ENCODE measurements around the gene LDHAL6B. TPM values are rescaled to one million over a fixed set of nuclear protein-coding genes. Genes with fewer than 3 reads are reported as not detected.

Gene LDHAL6B
- total RNA-seq, 1 donor from 2014 or later = not detected

DNA sequence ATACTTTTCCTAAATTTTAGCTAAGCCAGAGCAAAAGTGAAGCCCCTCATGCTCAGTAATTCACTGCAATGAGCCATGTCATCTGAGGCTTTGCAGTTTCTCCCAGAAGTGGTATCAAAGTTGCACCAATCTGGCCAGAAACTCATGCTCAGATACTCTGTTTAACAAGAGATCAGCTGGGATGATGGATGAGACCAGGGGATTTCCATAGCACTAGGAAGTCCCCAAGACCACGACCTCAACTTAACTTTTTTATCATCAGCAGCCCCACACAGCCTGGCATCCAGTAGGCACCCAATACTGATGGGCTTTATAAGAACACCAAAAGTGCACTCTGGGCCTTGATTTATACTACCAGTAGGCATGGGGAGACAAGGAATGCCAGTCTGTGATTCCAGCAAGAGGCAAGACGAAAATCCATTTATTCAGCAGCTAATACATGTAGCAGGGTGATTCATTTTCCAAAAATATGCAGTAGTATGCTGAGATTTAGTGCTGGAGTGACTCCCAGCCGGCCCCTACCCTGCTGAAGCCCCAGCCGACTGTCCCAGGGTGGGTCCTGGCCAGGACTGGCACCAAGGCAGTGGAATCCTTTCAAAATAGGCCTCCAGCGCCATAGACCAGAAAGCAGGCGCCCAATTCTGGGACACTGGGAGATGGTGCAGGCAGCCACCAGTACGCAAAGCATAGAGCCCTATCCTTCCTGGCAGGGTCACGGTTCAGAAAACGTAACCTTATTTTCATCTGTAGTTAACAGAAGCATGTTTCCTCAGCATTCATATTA is 612 bp upstream of the LDHAL6B start:
- Mint-ChIP-seq H3K27ac (ENCODE audit: unreplicated experiment) (no peak overlapping the region), H3K27me3 (ENCODE audit: low read depth) (no peaks in the 10 kb centered on the region), H3K4me3 (ENCODE audit: unreplicated experiment) (no peak overlapping the region), H3K9me3 (ENCODE audit: low read depth) (no peaks in the 10 kb centered on the region), H3K4me1 (ENCODE audit: low read depth) (no peaks in the 10 kb centered on the region), H3K36me3 (ENCODE audit: low read depth) (peaks cover 47% of the 10 kb centered on the region)
- no peak for TF ChIP-seq CTCF (IDR thresholded peaks at IDR 0.05)
- no peak for DNase-seq (ENCODE audit: low spot score)

- Mint-ChIP-seq H3K36me3 (ENCODE audit: low read depth) (peaks cover 59% of the 10 kb centered on the region), H3K4me3 (ENCODE audit: unreplicated experiment) (no peak overlapping the region), H3K9me3 (ENCODE audit: low read depth) (no peaks in the 10 kb centered on the region), H3K27ac (ENCODE audit: unreplicated experiment) (no peak overlapping the region), H3K27me3 (ENCODE audit: low read depth) (no peaks in the 10 kb centered on the region), H3K4me1 (ENCODE audit: low read depth) (no peaks in the 10 kb centered on the region)
- DNase-seq (ENCODE audit: low spot score) = no peak
- TF ChIP-seq CTCF (IDR thresholded peaks at IDR 0.05) = no peak
Measured at GRCh38 chr15:59208613-59209249, 2.1 kb downstream of the LDHAL6B start.

- no peak overlapping the region for H3K27ac Mint-ChIP-seq (ENCODE audit: unreplicated experiment)
- no peaks in the 10 kb centered on the region for H3K4me1 Mint-ChIP-seq (ENCODE audit: low read depth)
Measured at GRCh38 chr15:59210186-59210585, 3.5 kb downstream of the LDHAL6B start.

GRCh38 chr15:59216911-59217310 is 10.3 kb downstream of the LDHAL6B start:
- DNase-seq (ENCODE audit: low spot score) = no peak
- no peak overlapping the region for H3K4me3 Mint-ChIP-seq (ENCODE audit: unreplicated experiment)
- peaks cover 8% of the 10 kb centered on the region for H3K4me1 Mint-ChIP-seq (ENCODE audit: low read depth)
- peaks cover 53% of the 10 kb centered on the region for H3K36me3 Mint-ChIP-seq (ENCODE audit: low read depth)
- H3K27me3 Mint-ChIP-seq (ENCODE audit: low read depth) = no peaks in the 10 kb centered on the region
- TF ChIP-seq CTCF (IDR thresholded peaks at IDR 0.05) = no peak
- no peaks in the 10 kb centered on the region for H3K9me3 Mint-ChIP-seq (ENCODE audit: low read depth)
- H3K27ac Mint-ChIP-seq (ENCODE audit: unreplicated experiment) = no peak overlapping the region

More at GRCh38 chr15:59210186-59210585, 3.5 kb downstream of the LDHAL6B start:
- Mint-ChIP-seq H3K36me3 (ENCODE audit: low read depth) (peaks cover 57% of the 10 kb centered on the region), H3K9me3 (ENCODE audit: low read depth) (no peaks in the 10 kb centered on the region), H3K27me3 (ENCODE audit: low read depth) (no peaks in the 10 kb centered on the region), H3K4me3 (ENCODE audit: unreplicated experiment) (no peak overlapping the region)
- TF ChIP-seq CTCF (IDR thresholded peaks at IDR 0.05) = no peak
- DNase-seq (ENCODE audit: low spot score) = no peak

DNA sequence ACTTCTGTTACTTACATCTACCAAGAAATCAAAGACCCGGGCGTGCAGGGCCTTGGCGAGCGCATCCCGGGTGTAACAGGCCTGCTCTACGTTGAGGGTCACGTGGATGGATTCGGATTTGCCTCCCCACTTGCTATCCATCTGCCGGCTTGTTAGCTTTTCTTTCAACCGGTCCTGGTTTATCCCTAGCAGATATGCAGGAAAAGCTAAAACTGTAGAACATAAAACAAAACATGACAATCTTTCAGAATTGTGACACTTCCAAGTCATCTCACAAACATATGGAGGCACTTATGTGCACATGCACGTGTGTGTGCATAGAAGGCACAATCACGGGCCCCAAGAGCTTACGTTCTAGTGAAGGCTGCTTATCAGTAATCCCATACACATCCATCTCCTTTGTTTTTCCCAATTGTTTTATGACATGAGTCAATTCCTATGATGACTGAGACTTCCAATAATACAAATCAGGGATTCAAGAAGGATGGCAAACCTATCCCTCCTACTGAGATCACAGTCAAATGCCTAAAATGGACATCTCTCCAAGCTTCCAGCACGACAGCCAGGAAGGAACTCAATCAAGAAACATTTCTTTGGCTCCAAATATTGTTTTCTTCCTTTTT is 11.3 kb downstream of the LDHAL6B start:
- Mint-ChIP-seq H3K27me3 (ENCODE audit: low read depth) (no peaks in the 10 kb centered on the region), H3K4me3 (ENCODE audit: unreplicated experiment) (no peak overlapping the region), H3K36me3 (ENCODE audit: low read depth) (peaks cover 50% of the 10 kb centered on the region), H3K27ac (ENCODE audit: unreplicated experiment) (no peak overlapping the region), H3K9me3 (ENCODE audit: low read depth) (no peaks in the 10 kb centered on the region), H3K4me1 (ENCODE audit: low read depth) (peaks cover 18% of the 10 kb centered on the region)
- TF ChIP-seq CTCF (IDR thresholded peaks at IDR 0.05) = no peak
- DNase-seq (ENCODE audit: low spot score) = no peak
